Upper lobe of right lung (tissue), 1 donor: ENCODE data around the gene EYA3. TPM values are rescaled to one million over a fixed set of nuclear protein-coding genes. Genes with fewer than 3 reads are reported as not detected.

Experiments used
- ATAC-seq: fragments of 200-7000 bp; cut with Tn5 transposase; one replicate; pipeline ENCODE4 v1.9.1; 2020; ENCODE audit warnings: mild to moderate bottlenecking, moderate library complexity
- DNase-seq: peaks from one replicate; pipeline ENCODE4 v3.0.0-alpha.2; 2020
- H3K27ac ChIP-seq: fragments of 200-600 bp; one replicate; pipeline ENCODE4 v1.8.0; 2022
- H3K27me3 ChIP-seq: fragments of 200-600 bp; one replicate; pipeline ENCODE4 v1.8.0; 2022; ENCODE audit warnings: mild to moderate bottlenecking
- H3K36me3 ChIP-seq: fragments of 200-600 bp; one replicate; pipeline ENCODE4 v1.8.0; 2022
- H3K4me1 ChIP-seq: fragments of 200-600 bp; one replicate; pipeline ENCODE4 v1.8.0; 2022
- H3K4me3 ChIP-seq: fragments of 200-600 bp; one replicate; pipeline ENCODE4 v1.8.0; 2022; ENCODE audit warnings: mild to moderate bottlenecking
- H3K9me3 ChIP-seq: fragments of 200-600 bp; one replicate; pipeline ENCODE4 v1.8.0; 2022
- intact Hi-C: fragments of 100-400 bp; cut with DNase I; formaldehyde crosslinking; loops from one replicate; pipeline ENCODE4 v1.11.0; 2022
- total RNA-seq: library from RNA; stranded (reverse); fragmentation: NEBNext Ultra II Directional; extraction: Animal tissue kit (Norgen Biotek cat#: 25700); gene quantifications from one replicate; pipeline ENCODE4 v1.2.1, GENCODE V29; 2021
- TF ChIP-seq, protein P1 (sequence below): fragments of 200-600 bp; IDR thresholded peaks from one replicate; pipeline ENCODE4 v1.8.0; 2022; ENCODE audit warnings: antibody characterized with exemption
- donor health status: DM: no; HTN: yes; CAD: no; lungs with severe emphysema.

EYA3 gene
- total RNA-seq, 1 donor from 2014 or later: 21.0 TPM

DNA sequence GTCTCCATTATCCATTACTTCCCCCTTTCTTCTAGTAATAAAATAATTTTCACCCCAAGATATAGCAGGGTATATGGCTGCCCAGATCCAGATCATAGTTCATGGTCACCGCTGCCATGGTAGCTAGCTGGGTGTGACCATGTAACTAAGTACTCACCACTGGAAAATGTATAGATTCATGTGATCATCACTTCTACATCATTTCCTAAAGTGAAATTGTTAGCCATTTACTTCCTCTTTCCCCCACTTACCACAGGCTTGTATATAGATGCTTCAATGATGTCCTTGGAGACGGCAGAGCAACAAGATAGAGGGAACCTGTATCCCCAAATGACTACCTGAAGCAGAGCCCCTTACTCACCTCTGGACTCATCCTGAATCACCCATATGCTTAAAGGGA is 22.7 kb upstream of the EYA3 start:
- ATAC-seq (peak; percentile 82), DNase-seq (no peak)
- H3K36me3 ChIP-seq: no peaks in the 10 kb centered on the region
- no peak overlapping the region for H3K4me3 ChIP-seq
- peaks cover 8% of the 10 kb centered on the region for H3K4me1 ChIP-seq
- H3K27ac ChIP-seq: peak overlapping the region; percentile 72
- intact Hi-C loops: no loop called here
- H3K27me3 ChIP-seq: no peaks in the 10 kb centered on the region
- TF ChIP-seq, protein P1, sequence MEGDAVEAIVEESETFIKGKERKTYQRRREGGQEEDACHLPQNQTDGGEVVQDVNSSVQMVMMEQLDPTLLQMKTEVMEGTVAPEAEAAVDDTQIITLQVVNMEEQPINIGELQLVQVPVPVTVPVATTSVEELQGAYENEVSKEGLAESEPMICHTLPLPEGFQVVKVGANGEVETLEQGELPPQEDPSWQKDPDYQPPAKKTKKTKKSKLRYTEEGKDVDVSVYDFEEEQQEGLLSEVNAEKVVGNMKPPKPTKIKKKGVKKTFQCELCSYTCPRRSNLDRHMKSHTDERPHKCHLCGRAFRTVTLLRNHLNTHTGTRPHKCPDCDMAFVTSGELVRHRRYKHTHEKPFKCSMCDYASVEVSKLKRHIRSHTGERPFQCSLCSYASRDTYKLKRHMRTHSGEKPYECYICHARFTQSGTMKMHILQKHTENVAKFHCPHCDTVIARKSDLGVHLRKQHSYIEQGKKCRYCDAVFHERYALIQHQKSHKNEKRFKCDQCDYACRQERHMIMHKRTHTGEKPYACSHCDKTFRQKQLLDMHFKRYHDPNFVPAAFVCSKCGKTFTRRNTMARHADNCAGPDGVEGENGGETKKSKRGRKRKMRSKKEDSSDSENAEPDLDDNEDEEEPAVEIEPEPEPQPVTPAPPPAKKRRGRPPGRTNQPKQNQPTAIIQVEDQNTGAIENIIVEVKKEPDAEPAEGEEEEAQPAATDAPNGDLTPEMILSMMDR: no peak
- H3K9me3 ChIP-seq: no peaks in the 10 kb centered on the region

DNA sequence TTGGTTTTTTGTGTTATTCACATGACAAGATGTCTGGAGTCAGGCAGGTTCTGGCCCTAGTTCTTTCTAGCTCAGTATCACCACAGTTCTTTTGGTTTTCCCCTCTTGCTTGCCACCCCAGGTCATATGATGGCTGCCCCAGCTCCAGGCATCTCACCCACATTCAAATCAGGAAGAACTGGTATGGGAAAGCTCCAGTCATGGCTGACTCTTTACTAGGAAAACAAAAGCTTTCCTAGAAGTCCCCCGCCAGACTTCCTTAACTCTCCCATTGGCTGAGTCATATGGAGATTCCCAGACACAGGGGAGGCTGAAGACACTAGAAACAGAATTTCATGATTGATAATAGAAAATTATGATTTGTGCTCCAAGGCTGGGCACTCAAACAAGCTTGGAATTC is 22.1 kb upstream of the EYA3 start:
- H3K27me3 ChIP-seq: no peaks in the 10 kb centered on the region
- H3K27ac ChIP-seq: peak overlapping the region; percentile 72
- intact Hi-C loops: no loop called here
- TF ChIP-seq, protein P1: no peak
- H3K9me3 ChIP-seq: no peaks in the 10 kb centered on the region
- DNase-seq (no peak), ATAC-seq (no peak)
- H3K4me1 ChIP-seq: peaks cover 8% of the 10 kb centered on the region
- H3K4me3 ChIP-seq: no peak overlapping the region
- no peaks in the 10 kb centered on the region for H3K36me3 ChIP-seq

DNA sequence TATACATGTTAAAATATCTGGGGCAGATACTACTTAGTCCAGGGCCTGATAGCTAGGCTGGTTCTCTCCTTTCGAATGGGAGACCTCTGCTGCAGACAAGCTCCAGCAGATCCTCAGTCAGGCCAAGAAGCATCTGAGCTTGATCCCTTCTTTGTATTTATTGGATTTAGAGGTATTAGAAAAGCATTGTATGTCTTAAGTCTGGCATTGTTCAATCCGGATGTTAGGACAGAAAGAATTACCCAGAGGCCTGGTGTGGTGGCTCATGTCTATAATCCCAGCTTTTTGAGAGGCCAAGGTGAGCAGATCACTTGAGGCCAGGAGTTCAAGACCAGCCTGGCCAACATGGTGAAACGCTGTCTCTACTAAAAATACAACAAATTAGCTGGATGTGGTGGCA is 21.2 kb upstream of the EYA3 start:
- Histone ChIP-seq H3K36me3 (no peaks in the 10 kb centered on the region), H3K27me3 (no peaks in the 10 kb centered on the region), H3K4me1 (peaks cover 2% of the 10 kb centered on the region), H3K27ac (no peak overlapping the region), H3K9me3 (no peaks in the 10 kb centered on the region), H3K4me3 (no peak overlapping the region)
- DNase-seq: no peak
- ATAC-seq: no peak
- TF ChIP-seq, protein P1: no peak
- intact Hi-C loops: no loop called here

DNA sequence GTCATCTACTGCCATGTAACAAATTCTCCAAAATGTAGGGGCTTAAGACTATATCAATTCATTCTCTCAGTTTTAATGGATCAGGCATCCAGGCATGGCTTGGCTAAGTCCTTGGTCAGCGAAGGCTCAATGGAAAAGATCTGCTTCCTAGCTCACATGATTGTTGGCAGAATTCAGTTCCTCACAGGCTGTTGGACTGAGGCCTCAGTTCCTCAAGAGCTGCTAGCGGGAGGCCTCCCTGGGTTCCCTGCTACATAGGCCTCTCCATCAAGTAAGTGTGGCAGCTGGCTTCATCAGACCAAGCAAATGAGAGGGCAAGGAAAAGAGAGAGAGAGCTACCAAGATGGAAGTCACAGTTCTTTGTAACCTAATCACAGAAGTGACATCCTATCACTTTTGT is 19.6 kb upstream of the EYA3 start:
- intact Hi-C loops: no loop called here

DNA sequence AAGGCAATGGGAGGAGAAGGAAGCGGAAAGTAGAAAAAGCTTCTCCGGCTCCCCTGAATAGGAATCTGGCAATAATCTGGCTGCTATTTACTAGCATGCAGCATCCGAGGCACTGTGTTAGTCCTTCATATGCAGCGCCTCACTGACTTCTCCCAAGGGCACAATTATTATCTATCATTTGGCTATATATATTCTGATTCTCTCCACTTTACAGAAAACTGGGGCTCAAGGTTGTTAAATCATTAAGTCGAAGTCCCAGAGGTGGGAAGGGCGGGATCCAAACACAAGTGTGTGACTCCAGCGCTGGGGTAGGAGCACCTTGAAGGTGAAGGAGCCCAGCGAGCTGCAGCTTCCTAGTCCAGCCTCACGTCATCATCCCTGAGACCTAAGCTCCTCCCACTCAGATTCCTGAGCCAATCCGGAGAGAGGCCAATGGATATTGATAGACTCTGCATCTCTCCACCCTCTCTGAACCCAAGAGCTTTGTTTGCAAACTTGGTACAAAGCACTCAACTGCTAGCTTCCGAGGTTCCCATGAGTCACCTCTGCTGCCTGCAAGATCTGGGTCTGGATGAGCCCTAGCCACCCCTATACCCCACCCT is 16.6 kb upstream of the EYA3 start:
- Histone ChIP-seq H3K27ac (peak overlapping the region; percentile 0), H3K4me3 (peak overlapping the region; percentile 30), H3K27me3 (no peaks in the 10 kb centered on the region), H3K4me1 (no peaks in the 10 kb centered on the region), H3K36me3 (no peaks in the 10 kb centered on the region), H3K9me3 (no peaks in the 10 kb centered on the region)
- TF ChIP-seq, protein P1: no peak
- no peak for DNase-seq
- peak; percentile 96 for ATAC-seq
- intact Hi-C loops: no loop called here

More for the DNA sequence above, 19.6 kb upstream of the EYA3 start:
- DNase-seq (no peak), ATAC-seq (no peak)
- Histone ChIP-seq H3K27ac (no peak overlapping the region), H3K36me3 (no peaks in the 10 kb centered on the region), H3K4me1 (no peaks in the 10 kb centered on the region), H3K27me3 (no peaks in the 10 kb centered on the region), H3K4me3 (no peak overlapping the region), H3K9me3 (no peaks in the 10 kb centered on the region)
- TF ChIP-seq, protein P1: no peak

DNA sequence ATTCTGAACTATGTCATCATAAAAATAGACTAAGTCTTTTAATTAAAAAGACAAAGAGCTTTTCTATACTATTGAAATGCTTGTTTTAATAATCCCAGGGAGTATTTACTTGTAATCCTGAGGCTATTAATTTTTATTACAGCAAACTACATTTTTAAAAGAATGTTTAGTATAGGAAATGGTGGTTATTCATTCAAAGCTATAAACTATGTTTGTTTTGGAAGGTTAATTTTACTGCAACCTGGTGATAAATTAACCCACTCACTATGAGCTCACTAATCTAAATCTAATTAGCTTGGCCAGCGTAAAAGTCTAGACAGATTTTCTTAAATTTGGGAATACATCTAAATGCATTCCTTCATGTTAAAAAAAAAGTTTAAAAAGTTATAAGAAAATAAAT is 13.8 kb upstream of the EYA3 start:
- no peaks in the 10 kb centered on the region for H3K36me3 ChIP-seq
- ATAC-seq: no peak

More for the DNA sequence above, 13.8 kb upstream of the EYA3 start:
- no peak overlapping the region for H3K27ac ChIP-seq
- no peaks in the 10 kb centered on the region for H3K9me3 ChIP-seq
- H3K27me3 ChIP-seq: no peaks in the 10 kb centered on the region
- no peaks in the 10 kb centered on the region for H3K4me1 ChIP-seq
- intact Hi-C loops: no loop called here
- TF ChIP-seq, protein P1: no peak
- no peak overlapping the region for H3K4me3 ChIP-seq
- no peak for DNase-seq
